NCI-H82 treated with DMSO at 0.1 percent for 48 hours (cell line): ENCODE measurements around the gene CHERP.
"Not testable (repeated sequence)": the region's sequence is repeated elsewhere in the genome, so short reads cannot be mapped to it uniquely, and the experiment has no call there.

Experiments
- DNase-seq: peaks from one replicate; lab custom pipeline; 2025; ENCODE audit not compliant: unreplicated experiment; lab: John Stamatoyannopoulos, UW

Gene CHERP

DNA sequence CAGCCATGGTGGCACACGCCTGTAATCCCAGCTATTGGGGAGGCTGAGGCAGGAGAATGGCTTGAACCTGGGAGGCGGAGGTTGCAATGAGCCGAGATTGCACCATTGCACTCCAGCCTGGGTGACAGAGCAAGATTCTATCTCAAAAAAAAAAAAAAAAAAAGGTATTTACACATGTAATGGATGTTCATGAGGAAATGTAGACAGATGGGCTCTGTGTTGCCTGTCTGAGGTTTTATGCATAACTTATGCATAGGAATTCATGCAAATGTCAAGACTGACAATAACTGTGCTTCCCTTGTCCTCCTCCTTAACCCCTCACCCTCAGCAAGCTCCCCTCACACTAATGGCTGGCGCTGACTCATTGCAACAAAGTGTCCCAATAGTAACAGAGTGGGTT is 55.8 kb downstream of the CHERP start:
- not testable (repeated sequence) for DNase-seq

DNA sequence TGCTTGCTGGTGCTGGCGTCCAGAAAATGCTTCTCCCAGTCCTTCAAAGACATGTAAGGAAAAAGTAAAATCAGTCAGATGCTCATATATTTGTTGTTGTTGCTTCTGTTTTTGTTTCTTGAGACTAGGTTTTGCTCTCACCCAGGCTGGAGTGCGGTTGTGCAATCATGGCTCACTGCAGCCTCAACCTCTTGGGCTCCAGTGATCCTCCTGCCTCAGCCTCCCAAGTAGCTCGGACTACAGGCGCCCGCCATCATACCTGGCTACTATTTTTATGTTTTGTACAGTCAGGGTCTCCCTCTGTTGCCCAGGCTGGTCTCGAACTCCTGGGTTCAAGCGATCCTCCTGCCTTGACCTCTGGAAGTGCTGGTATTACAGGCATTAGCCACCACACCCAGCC is 59.5 kb downstream of the CHERP start:
- DNase-seq: no peak

DNA sequence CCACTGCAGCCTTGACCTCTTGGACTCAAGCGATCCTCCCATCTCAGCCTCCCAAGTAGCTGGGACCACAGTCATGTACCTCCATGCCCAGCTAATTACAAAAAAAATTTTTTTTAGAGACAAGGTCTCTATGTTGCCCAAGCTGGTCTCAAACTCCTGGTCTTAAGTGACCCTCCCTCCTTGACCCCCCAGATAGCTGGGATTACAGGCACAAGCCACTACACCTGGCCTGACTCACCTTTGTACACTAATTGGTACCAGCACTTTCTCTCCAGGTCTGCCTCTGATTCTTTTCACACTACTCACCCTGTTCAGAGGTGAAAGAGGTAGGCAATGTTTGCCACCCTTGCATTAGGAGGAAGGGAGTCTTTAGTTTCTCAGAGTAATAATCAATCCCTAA is 64.9 kb downstream of the CHERP start:
- DNase-seq: no peak

DNA sequence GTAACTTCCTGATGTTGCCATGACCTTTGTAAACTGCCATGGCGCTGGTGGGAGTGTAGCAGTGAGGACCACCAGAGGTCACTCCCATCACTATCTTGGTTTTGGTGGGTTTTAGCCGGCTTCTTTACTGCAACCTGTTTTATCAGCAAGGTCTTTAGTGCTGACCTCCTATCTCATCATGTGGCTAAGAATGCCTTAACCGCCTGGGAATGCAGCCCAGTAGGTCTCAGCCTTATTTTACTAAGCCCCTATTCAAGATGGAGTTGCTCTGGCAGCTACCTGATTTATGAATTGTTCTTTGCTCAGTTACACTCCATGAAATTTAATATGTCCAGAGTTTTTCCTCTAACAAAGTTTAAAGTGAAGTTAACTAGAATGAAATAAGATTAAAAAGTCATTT is 65.8 kb downstream of the CHERP start:
- no peak for DNase-seq

DNA sequence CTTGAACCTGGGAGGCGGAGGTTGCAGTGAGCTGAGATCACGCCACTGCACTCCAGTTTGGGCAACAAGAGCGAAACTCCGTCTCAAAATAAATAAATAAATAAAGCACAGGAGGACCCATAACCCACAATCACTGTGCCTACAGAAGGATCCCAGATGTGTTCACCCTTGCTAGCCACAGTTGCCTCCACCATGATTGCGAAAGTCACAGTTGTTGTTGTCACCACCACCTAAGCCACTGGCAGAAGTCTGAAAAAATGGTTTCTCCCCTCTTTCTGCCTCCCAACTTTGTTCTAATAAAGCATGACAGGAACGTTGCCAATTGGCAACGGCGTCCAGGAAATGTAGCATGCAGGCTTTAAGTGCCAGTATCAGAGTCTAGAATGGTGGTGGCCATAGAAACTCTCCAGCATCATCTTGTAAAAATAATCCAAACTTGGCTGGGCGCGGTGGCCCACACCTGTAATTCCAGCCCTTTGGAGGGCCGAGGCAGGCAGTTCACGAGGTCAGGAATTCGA is 68.3 kb downstream of the CHERP start:
- DNase-seq: no peak

DNA sequence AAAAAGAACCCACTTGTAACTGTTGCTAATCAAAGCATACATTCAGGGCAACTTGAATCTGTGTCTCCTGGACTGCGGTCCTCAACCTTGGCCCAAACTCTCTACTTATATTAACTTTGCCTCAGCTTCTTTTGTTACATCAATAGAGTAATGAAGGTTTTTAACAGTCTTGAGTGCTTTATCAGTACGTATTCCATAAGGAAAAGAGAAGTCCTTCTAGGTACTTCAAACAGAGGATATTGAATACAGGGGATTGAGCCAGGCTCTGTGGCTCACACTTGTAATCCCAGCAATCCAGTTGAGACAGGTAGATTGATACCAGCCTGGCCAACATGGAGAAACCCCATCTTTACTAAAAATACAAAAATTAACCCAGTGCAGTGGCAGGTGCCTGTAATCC is 69.2 kb downstream of the CHERP start:
- no peak for DNase-seq

DNA sequence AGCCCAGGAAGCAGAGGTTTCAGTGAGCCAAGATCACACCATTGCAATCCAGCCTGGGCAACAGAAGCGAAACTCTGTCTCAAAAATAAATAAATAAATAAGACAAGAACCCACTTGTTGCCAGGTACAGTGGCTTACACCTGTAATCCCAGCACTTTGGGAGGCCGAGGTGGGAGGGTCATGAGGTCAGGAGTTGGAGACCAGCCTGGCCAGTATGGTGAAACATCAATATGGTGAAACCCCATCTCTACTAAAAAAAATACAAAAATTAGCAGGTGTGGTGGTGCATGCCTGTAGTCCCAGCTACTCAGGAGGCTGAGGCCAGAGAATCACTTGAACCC is 69.7 kb downstream of the CHERP start:
- DNase-seq: not testable (repeated sequence)

DNA sequence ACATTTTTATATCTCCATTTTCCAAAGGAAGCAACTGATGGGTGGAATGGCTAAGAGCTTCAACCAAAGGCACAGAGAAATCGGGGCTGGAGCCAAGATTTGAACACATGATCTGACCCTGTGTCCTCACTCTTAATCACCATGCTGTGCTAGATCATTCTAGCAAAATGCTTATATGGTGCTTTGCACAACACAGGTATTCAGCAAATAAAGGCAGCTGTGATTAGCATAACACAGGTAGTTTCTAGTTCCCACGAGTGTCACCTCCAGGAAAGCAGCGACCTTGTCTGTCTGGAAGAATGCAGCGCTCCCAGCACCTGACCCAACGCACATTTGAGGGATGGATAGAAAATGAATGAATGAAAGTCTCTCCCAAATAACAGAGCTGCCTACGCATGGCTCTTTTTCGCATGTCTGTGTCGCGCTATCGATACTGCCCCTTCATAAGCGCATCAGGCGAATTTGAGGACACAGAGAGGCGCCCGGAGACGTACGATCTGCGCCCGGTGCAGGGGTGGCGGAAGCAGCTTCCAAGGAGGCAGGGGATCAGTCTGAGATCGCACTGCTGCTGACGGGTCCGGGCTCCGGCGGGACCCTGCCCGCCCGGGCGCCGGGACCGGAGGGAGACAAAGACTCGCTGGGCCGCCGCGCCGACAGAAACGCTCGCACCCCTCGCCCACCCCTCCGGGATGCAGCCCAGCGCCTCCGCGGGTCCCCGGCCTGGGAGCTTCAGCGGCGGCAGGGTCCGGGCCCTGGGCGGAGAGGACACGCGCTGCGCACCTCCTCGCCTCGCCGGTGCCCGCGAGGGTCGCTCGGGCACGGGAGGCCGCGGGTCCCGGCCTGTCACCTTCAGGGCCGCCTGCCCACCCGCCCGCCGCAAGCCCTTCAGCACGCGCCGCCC is 71.1 kb downstream of the CHERP start:
- no peak for DNase-seq

DNA sequence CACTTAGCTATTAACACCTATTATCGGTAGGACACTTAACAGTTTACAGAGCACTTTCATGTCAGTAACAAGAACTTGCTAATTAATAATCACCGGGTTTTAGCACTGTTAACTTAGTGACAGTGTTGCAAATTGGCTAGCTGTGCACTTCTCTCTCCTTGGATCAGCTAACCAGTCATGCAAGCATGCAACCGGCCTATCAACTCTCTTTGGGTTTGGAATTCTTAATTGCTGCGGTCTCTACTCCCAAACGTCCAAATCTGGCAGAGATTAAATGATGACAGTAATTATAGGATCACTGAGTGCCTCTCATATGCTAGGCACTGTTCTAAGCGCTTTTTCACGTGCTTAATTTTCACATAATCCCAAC is 71.7 kb downstream of the CHERP start:
- peak; percentile 33 for DNase-seq
